HG02798 (cell line): ENCODE data around the gene ZBTB49.

Source experiments
- ATAC-seq: cut with Tn5 transposase; IDR thresholded peaks from one replicate; pipeline ENCODE4 v1.9.1; 2021; ENCODE audit warnings: mild to moderate bottlenecking; ENCODE audit not compliant: unreplicated experiment, poor library complexity

Gene ZBTB49

GRCh38 chr4:4349867-4350266 lies 59.8 kb downstream of the ZBTB49 start:
- ATAC-seq = no peak

GRCh38 chr4:4350909-4351308 lies 60.9 kb downstream of the ZBTB49 start:
- no peak for ATAC-seq

GRCh38 chr4:4355302-4355701 lies 65.3 kb downstream of the ZBTB49 start:
- no peak for ATAC-seq

DNA sequence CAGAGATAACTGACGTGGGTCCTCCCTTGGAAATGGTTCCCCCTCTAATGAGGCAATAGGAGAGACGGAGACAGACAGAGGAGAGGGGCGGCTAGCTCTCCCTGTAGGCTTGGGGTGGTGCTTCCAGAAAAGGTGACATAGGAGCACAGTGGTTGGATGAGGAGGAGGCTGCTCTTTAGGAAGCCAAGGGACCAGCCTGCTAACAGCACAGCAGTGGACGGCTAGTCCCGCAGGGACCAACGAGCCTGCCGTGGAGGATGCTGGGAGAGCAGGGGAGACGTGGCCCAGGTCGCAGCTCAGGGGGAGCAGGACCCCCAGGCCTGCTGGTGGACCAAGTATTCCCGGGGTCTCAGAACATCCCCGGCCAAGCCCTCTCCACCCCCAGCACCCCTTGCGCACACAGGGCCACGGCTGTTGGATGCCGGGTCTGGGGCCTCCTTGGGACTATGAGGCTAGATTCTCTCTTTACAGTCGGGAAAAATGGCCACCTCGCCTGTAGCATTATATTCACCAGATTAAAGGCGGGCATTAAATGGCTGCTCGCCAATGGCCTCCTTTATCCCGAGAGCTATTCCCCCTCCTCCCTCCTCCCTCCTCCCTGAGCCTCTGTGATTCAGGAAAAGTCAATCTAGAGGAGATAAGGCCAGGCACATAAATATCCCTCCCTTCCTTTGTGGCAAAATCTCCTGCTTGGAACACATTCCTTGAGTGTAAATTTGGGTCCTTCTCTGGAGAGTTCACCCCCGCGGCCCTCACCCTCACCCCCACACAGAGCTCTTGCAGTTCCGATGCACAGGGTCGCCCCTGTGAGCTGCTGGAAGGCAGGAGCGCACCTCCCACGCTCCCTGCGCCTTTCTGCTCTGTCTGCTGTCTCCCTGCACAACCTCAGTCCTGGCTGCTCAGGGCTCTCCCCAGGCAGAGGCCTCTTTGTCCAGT lies 66.3 kb downstream of the ZBTB49 start:
- no peak for ATAC-seq

- ATAC-seq = no peak
Observed at GRCh38 chr4:4358093-4358854, 68.2 kb downstream of the ZBTB49 start.

DNA sequence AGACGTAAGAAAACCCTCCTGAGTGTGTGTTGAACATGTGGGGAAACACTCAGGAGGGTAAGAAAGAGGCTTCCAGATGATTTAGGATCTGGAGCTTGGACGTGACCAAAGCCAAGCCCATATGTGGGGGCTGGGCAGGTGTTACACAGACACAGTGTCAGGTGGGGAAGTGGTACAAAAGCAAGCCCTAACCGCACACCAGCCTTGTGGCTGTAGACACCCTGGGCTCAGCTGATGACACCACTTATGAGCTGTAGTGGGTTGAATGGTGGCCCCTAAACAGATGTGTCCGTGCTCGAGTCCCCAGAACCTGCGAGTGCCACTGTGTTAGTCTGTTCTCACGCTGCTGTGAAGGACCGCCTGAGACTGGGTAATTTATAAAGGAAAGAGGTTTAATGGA lies 71.8 kb downstream of the ZBTB49 start:
- ATAC-seq = no peak

DNA sequence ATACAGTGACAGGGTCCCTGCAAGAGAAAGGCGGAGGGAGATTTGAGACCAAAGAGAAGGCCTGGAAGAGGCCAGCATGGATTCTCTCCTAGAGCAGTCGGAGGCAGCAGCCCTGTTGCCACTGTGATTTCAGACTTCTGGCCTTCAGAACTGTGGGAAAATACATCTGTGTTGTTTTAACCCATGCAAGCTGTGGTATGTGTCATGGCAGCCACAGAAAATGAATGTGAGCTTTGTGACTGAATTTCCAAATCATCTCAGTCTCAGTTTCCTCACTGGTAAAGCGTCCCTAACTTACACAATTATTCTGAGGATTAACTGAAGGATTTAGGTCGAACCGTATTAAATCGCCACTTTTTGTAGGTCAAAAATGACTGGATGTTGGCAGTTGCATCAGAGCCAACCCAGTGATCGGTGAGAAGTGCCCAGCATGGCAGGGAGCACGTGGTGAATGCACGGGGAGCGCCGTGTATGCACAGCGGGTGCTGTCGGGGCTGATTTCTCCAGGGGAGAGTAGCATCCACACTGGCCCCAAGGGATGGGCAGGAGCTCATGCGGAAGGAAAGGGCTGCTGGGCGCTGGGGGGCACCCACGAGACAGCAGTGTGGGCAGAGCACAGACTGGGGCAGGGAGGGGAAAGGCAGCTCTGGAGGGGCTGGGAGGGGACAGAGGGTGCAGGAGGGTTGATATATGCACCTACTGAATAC lies 73.1 kb downstream of the ZBTB49 start:
- no peak for ATAC-seq

GRCh38 chr4:4364061-4364460 lies 74.0 kb downstream of the ZBTB49 start:
- no peak for ATAC-seq

DNA sequence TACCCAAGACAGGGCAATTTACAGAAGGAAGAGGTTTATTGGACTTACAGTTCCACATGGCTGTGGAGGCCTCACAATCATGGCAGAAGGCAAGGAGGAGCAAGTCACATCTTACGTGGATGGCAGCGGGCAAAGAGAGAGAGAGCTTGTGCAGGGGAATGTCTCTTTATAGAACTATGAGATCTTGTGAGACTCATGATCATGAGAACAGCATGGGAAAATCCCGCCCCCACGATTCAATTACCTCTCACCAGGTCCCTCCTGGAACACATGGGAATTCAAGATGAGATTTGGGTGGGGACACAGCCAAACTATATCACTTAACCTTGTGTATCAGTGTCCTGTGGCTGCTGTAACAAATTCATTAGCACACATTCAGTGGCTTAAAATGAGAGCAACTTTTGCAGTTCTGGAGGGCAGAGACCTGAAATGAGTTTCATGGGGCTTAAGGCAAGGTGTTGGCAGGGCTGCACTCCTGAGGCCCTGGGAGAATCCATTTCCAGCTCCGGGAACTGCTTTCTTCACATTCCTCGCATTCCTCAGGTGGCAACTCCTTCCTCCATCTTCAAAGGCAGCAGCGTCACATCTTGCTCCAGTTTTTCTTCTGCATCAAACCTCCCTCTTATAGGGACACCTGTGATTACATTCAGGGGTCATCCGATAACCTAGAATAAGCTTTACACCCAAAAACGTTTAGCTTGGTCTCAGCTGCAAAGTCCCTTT lies 74.6 kb downstream of the ZBTB49 start:
- no peak for ATAC-seq

DNA sequence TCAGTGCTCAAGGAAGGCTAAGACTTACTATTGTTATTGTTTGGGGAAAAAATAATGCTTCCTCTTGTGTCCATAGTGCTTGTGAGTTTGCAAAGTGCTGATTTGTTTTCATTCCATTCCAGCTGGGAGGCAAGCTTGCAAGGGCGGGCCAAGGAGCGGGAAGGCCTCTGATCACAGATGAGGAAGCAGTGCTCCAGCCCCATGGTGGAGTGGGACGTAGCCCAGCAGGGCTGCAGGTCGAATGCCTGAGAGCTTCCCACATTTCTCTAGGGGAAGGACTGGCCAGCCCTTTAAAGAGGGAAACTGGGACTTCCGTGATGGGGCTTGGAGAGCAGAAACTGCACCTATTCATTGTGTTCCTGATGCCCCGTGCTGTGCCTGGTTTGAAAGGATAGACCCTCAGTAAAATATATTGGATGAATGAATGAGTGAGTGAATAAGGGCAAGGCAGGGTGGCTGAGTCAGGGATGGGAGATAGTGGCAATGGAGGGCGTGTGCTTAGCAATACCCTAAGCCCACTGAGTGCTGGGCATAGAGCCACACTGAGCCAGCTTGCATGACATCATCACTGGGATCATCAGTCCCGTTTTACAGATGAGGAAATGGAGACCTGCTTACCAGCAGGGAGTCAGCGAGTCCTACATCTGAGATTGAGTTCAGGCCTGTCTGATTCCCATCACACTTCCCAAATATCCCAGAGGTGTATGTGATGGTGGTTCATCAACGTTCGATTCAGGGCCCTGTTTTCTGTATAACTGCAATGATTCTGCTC lies 78.9 kb downstream of the ZBTB49 start:
- no peak for ATAC-seq
